ENCODE measurements around the gene AGBL4.

The AGBL4 gene

DNA sequence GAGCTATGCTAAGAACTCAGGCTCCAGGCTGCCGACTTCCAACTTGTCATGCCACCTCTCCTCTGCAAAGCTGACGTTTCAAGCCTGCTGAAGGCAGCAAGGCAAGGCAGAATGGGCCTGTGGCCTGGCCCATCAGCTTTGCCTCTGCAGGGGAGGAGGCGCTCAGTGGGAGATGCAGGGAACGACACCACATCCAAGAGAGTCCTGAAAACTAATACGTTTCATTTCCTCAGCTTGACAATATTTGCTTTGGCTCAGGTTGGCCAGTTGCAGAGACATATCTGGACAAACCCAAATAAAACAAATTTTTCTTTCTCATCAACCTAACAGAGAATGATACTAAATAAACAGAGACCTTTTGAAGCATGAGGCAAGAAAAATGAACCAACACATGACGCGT is 1282.4 kb downstream of the AGBL4 start:
- TF ChIP-seq, protein P1, sequence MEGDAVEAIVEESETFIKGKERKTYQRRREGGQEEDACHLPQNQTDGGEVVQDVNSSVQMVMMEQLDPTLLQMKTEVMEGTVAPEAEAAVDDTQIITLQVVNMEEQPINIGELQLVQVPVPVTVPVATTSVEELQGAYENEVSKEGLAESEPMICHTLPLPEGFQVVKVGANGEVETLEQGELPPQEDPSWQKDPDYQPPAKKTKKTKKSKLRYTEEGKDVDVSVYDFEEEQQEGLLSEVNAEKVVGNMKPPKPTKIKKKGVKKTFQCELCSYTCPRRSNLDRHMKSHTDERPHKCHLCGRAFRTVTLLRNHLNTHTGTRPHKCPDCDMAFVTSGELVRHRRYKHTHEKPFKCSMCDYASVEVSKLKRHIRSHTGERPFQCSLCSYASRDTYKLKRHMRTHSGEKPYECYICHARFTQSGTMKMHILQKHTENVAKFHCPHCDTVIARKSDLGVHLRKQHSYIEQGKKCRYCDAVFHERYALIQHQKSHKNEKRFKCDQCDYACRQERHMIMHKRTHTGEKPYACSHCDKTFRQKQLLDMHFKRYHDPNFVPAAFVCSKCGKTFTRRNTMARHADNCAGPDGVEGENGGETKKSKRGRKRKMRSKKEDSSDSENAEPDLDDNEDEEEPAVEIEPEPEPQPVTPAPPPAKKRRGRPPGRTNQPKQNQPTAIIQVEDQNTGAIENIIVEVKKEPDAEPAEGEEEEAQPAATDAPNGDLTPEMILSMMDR (IDR thresholded peaks at IDR 0.05; ENCODE audit: borderline replicate concordance, extremely low read depth, low read length, poor library complexity, severe bottlenecking): no peak
- TF ChIP-seq EZH2 (IDR thresholded peaks at IDR 0.05; ENCODE audit: borderline replicate concordance, low read depth, low read length, severe bottlenecking): no peak
- Histone ChIP-seq H3K4me3 (ENCODE audit: low read depth in 1 of 2, low read length in 2 of 2) (no peak overlapping the region), H3K27me3 (ENCODE audit: insufficient read depth, low read length, poor library complexity) (no peaks in the 10 kb centered on the region), H3K27ac (ENCODE audit: low read length) (no peak overlapping the region), H4K20me1 (ENCODE audit: insufficient read depth, low read length) (peaks cover 12% of the 10 kb centered on the region; the same call in 1 of the 2 replicates), H2AFZ (ENCODE audit: low read depth, low read length) (no peak overlapping the region), H3K79me2 (ENCODE audit: insufficient read depth, low read length) (no peaks in the 10 kb centered on the region), H3K4me1 (ENCODE audit: insufficient read depth, low read length) (no peaks in the 10 kb centered on the region), H3K4me2 (ENCODE audit: insufficient read depth, low read length) (no peak overlapping the region), H3K9me3 (ENCODE audit: insufficient read depth, low read length, severe bottlenecking) (no peaks in the 10 kb centered on the region), H3K9ac (ENCODE audit: low read depth, low read length) (no peak overlapping the region), H3K36me3 (ENCODE audit: insufficient read depth, low read length) (peaks cover 88% of the 10 kb centered on the region)
- no peak for ATAC-seq (ENCODE audit: insufficient read depth, low read depth)
- no peak for DNase-seq

DNA sequence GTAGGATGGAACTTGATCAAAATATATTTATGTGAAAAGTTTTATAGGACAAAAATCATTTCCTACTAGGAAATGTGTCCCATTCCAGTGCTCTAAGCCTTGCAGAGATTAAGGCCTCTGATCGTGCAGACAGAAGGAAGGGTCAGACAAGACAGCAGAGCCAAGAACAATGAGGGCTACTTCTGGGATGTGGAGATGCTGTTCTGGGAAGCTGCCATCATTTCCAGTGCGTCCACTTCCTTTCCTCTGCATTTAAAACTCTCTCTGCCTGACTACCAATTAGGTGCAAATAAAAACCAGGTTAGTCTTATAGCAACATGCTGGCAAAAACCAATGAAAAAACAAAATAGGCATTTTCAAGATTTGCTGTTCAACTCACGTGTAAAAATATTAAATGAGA is 1283.1 kb downstream of the AGBL4 start:
- no peak overlapping the region for H3K27ac ChIP-seq (ENCODE audit: low read length)
- no peaks in the 10 kb centered on the region for H3K27me3 ChIP-seq (ENCODE audit: insufficient read depth, low read length, poor library complexity)
- TF ChIP-seq, protein P1 (IDR thresholded peaks at IDR 0.05; ENCODE audit: borderline replicate concordance, extremely low read depth, low read length, poor library complexity, severe bottlenecking): no peak
- no peak for TF ChIP-seq EZH2 (IDR thresholded peaks at IDR 0.05; ENCODE audit: borderline replicate concordance, low read depth, low read length, severe bottlenecking)
- peaks cover 12% of the 10 kb centered on the region; the same call in 1 of the 2 replicates for H4K20me1 ChIP-seq (ENCODE audit: insufficient read depth, low read length)
- H3K79me2 ChIP-seq (ENCODE audit: insufficient read depth, low read length): no peaks in the 10 kb centered on the region
- H3K9ac ChIP-seq (ENCODE audit: low read depth, low read length): no peak overlapping the region
- no peak overlapping the region for H2AFZ ChIP-seq (ENCODE audit: low read depth, low read length)
- no peaks in the 10 kb centered on the region for H3K4me1 ChIP-seq (ENCODE audit: insufficient read depth, low read length)
- H3K36me3 ChIP-seq (ENCODE audit: insufficient read depth, low read length): peaks cover 89% of the 10 kb centered on the region
- H3K4me2 ChIP-seq (ENCODE audit: insufficient read depth, low read length): no peak overlapping the region
- no peaks in the 10 kb centered on the region for H3K9me3 ChIP-seq (ENCODE audit: insufficient read depth, low read length, severe bottlenecking)
- no peak overlapping the region for H3K4me3 ChIP-seq (ENCODE audit: low read depth in 1 of 2, low read length in 2 of 2)
- ATAC-seq (ENCODE audit: insufficient read depth, low read depth) (no peak), DNase-seq (no peak)

DNA sequence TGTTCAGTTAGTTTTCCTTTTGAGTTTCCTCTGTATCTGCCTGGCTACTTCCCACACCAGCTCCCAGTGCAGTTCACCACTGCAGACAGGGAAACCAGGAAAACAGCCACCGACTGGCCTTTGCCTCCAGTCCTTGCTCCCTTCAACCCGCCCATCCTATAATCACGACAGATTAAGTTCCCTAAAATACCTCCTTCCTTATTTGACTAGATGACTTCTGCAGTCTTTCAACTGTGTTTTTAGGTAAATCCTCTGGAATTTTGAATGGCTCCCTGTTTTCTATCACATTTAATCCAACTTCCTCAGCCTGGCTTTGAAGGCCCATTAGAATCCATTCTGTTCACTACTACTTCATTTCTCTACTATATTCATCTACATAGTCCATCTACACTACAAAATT is 1284.7 kb downstream of the AGBL4 start:
- TF ChIP-seq, protein P1 (IDR thresholded peaks at IDR 0.05; ENCODE audit: borderline replicate concordance, extremely low read depth, low read length, poor library complexity, severe bottlenecking): no peak
- no peak for TF ChIP-seq EZH2 (IDR thresholded peaks at IDR 0.05; ENCODE audit: borderline replicate concordance, low read depth, low read length, severe bottlenecking)

DNA sequence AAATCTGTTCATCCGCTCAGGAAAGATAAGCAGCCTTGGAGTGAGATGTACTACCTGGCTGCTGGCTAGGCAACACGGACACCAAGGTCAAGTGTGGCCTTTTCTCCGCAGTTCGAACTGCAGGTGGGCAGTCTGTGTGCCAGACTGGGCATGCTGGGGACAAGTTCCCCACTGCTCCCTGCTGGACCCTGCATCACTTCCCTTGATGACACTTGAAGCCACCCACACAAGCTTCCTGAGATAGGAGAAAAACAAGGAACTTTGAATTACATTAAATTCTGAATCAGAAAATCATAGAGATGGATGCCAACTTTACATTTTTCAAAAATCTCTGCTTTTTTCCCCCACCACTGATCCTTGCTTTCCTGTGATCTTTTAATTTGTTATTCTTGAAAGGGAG is 1285.4 kb downstream of the AGBL4 start:
- H3K79me2 ChIP-seq (ENCODE audit: insufficient read depth, low read length): no peaks in the 10 kb centered on the region
- H3K9me3 ChIP-seq (ENCODE audit: insufficient read depth, low read length, severe bottlenecking): no peaks in the 10 kb centered on the region
- TF ChIP-seq, protein P1 (IDR thresholded peaks at IDR 0.05; ENCODE audit: borderline replicate concordance, extremely low read depth, low read length, poor library complexity, severe bottlenecking): no peak
- TF ChIP-seq EZH2 (IDR thresholded peaks at IDR 0.05; ENCODE audit: borderline replicate concordance, low read depth, low read length, severe bottlenecking): no peak
- no peaks in the 10 kb centered on the region for H3K4me1 ChIP-seq (ENCODE audit: insufficient read depth, low read length)
- H3K9ac ChIP-seq (ENCODE audit: low read depth, low read length): no peak overlapping the region
- no peak overlapping the region for H2AFZ ChIP-seq (ENCODE audit: low read depth, low read length)
- H3K4me2 ChIP-seq (ENCODE audit: insufficient read depth, low read length): no peak overlapping the region
- no peaks in the 10 kb centered on the region for H3K27me3 ChIP-seq (ENCODE audit: insufficient read depth, low read length, poor library complexity)
- H3K4me3 ChIP-seq (ENCODE audit: low read depth in 1 of 2, low read length in 2 of 2): no peak overlapping the region
- ATAC-seq (ENCODE audit: insufficient read depth, low read depth) (no peak), DNase-seq (no peak)
- peaks cover 8% of the 10 kb centered on the region for H4K20me1 ChIP-seq (ENCODE audit: insufficient read depth, low read length)
- no peak overlapping the region for H3K27ac ChIP-seq (ENCODE audit: low read length)
- H3K36me3 ChIP-seq (ENCODE audit: insufficient read depth, low read length): peaks cover 91% of the 10 kb centered on the region

More for the DNA sequence above, 1284.7 kb downstream of the AGBL4 start:
- Histone ChIP-seq H3K79me2 (ENCODE audit: insufficient read depth, low read length) (no peaks in the 10 kb centered on the region), H3K9me3 (ENCODE audit: insufficient read depth, low read length, severe bottlenecking) (no peaks in the 10 kb centered on the region), H2AFZ (ENCODE audit: low read depth, low read length) (no peak overlapping the region), H3K27ac (ENCODE audit: low read length) (no peak overlapping the region), H4K20me1 (ENCODE audit: insufficient read depth, low read length) (peaks cover 8% of the 10 kb centered on the region), H3K36me3 (ENCODE audit: insufficient read depth, low read length) (peaks cover 90% of the 10 kb centered on the region), H3K4me2 (ENCODE audit: insufficient read depth, low read length) (no peak overlapping the region), H3K4me1 (ENCODE audit: insufficient read depth, low read length) (no peaks in the 10 kb centered on the region), H3K27me3 (ENCODE audit: insufficient read depth, low read length, poor library complexity) (no peaks in the 10 kb centered on the region), H3K4me3 (ENCODE audit: low read depth in 1 of 2, low read length in 2 of 2) (no peak overlapping the region), H3K9ac (ENCODE audit: low read depth, low read length) (no peak overlapping the region)
- no peak for ATAC-seq (ENCODE audit: insufficient read depth, low read depth)
- no peak for DNase-seq
